WTC11 (cell line): ENCODE measurements around the gene WDR27. TPM values are rescaled to one million over a fixed set of nuclear protein-coding genes. Genes with fewer than 3 reads are reported as not detected.

Source experiments
- ATAC-seq: fragments of 200-7000 bp; cut with Tn5 transposase; 2 replicates; pipeline ENCODE4 v1.10.0; 2021; ENCODE audit warnings: mild to moderate bottlenecking, moderate library complexity
- CTCF ChIA-PET: fragments of 300-600 bp; sonication (Branson Sonifier 250); formaldehyde crosslinking; loops from one replicate; lab custom pipeline; 2021; ENCODE audit warnings: antibody characterized with exemption; lab: Charles Lee
- POLR2A ChIA-PET: fragments of 350-600 bp; sonication (Branson Sonifier 250); formaldehyde crosslinking; loops from one replicate; lab custom pipeline; 2021; ENCODE audit warnings: antibody characterized with exemption; lab: Charles Lee
- DNase-seq: peaks from one replicate; pipeline ENCODE4 v3.0.0; 2021; ENCODE audit warnings: low spot score
- H3K27ac Mint-ChIP-seq: 2 replicates; pipeline ENCODE4 v1.8.0; 2021; ENCODE audit warnings: mixed read lengths
- H3K27me3 Mint-ChIP-seq: 2 replicates; pipeline ENCODE4 v1.8.0; 2021; ENCODE audit warnings: low read depth, mild to moderate bottlenecking, moderate library complexity, mixed read lengths
- H3K36me3 Mint-ChIP-seq: 2 replicates; pipeline ENCODE4 v1.8.0; 2021; ENCODE audit warnings: mixed read lengths
- H3K4me1 Mint-ChIP-seq: 2 replicates; pipeline ENCODE4 v1.8.0; 2022; ENCODE audit warnings: mixed read lengths
- H3K4me3 Mint-ChIP-seq: 2 replicates; pipeline ENCODE4 v1.8.0; 2021; ENCODE audit warnings: mild to moderate bottlenecking, moderate library complexity, mixed read lengths
- H3K9me3 Mint-ChIP-seq: 2 replicates; pipeline ENCODE4 v1.8.0; 2021; ENCODE audit warnings: mixed read lengths
- ATF1 ChIP-seq: sonication (generic); formaldehyde crosslinking; IDR thresholded peaks from 2 replicates; pipeline ENCODE4 v1.8.1; 2023; ENCODE audit warnings: mild to moderate bottlenecking, moderate library complexity, missing genetic modification reagents
- CBFB ChIP-seq: sonication (generic); formaldehyde crosslinking; IDR thresholded peaks from 2 replicates; pipeline ENCODE4 v1.8.1; 2022; ENCODE audit warnings: mild to moderate bottlenecking, low read depth, missing genetic modification reagents
- IRF2 ChIP-seq: sonication (generic); formaldehyde crosslinking; IDR thresholded peaks from 2 replicates; pipeline ENCODE4 v1.8.0; 2022; ENCODE audit warnings: low read depth, missing genetic modification reagents, borderline replicate concordance
- JUN ChIP-seq: sonication (generic); formaldehyde crosslinking; IDR thresholded peaks from 2 replicates; pipeline ENCODE4 v1.8.0; 2023; ENCODE audit warnings: mild to moderate bottlenecking, missing genetic modification reagents
- NR2C2 ChIP-seq: sonication (generic); formaldehyde crosslinking; IDR thresholded peaks from 2 replicates; pipeline ENCODE4 v1.8.0; 2022; ENCODE audit warnings: mild to moderate bottlenecking, missing genetic modification reagents
- NR3C1 ChIP-seq: sonication (generic); formaldehyde crosslinking; conservative IDR thresholded peaks from 2 replicates; pipeline ENCODE4 v1.8.1; 2023; ENCODE audit warnings: low read depth, mild to moderate bottlenecking, missing genetic modification reagents
- OVOL2 ChIP-seq: fragments of 250-450 bp; sonication (Bioruptor Pico); IDR thresholded peaks from 2 replicates; pipeline ENCODE4 v1.9.0; 2021; ENCODE audit warnings: mild to moderate bottlenecking, borderline replicate concordance
- RORB ChIP-seq: fragments of 250-450 bp; sonication (Bioruptor Pico); IDR thresholded peaks from 2 replicates; pipeline ENCODE4 v1.9.0; 2021; ENCODE audit warnings: mild to moderate bottlenecking
- ZNF396 ChIP-seq: fragments of 250-450 bp; sonication (Bioruptor Pico); IDR thresholded peaks from 2 replicates; pipeline ENCODE4 v1.8.0; 2021; ENCODE audit warnings: mild to moderate bottlenecking, moderate library complexity, borderline replicate concordance
- ZNF416 ChIP-seq: fragments of 250-450 bp; sonication (Bioruptor Pico); IDR thresholded peaks from 2 replicates; pipeline ENCODE4 v1.9.0; 2021; ENCODE audit warnings: mild to moderate bottlenecking, inconsistent platforms
- ZNF671 ChIP-seq: fragments of 250-450 bp; sonication (Bioruptor Pico); IDR thresholded peaks from 2 replicates; pipeline ENCODE4 v1.8.0; 2021; ENCODE audit warnings: mild to moderate bottlenecking
- total RNA-seq: library from RNA; stranded (reverse); gene quantifications from 3 replicates; pipeline ENCODE4 v1.2.3, GENCODE V29; 2021
- TF ChIP-seq, protein P1 (sequence below): sonication (generic); formaldehyde crosslinking; IDR thresholded peaks from 2 replicates; pipeline ENCODE4 v1.8.0; 2022; ENCODE audit warnings: mild to moderate bottlenecking, missing genetic modification reagents
- TF ChIP-seq, protein P2 (sequence below): sonication (generic); formaldehyde crosslinking; IDR thresholded peaks from 2 replicates; pipeline ENCODE4 v1.8.0; 2023; ENCODE audit warnings: missing genetic modification reagents
- TF ChIP-seq, protein P3 (sequence below): fragments of 250-450 bp; sonication (Bioruptor Pico); IDR thresholded peaks from 2 replicates; pipeline ENCODE4 v1.8.0; 2021; ENCODE audit warnings: mild to moderate bottlenecking
- TF ChIP-seq, protein P4 (sequence below): sonication (generic); formaldehyde crosslinking; IDR thresholded peaks from 2 replicates; pipeline ENCODE4 v1.8.1; 2023; ENCODE audit warnings: mild to moderate bottlenecking, missing genetic modification reagents, borderline replicate concordance
- TF ChIP-seq, protein P5 (sequence below): sonication (generic); formaldehyde crosslinking; IDR thresholded peaks from 2 replicates; pipeline ENCODE4 v1.8.1; 2023; ENCODE audit warnings: mild to moderate bottlenecking, missing genetic modification reagents

Gene WDR27
- total RNA-seq, 1 experiment from 2014 or later, result 126 TPM

DNA sequence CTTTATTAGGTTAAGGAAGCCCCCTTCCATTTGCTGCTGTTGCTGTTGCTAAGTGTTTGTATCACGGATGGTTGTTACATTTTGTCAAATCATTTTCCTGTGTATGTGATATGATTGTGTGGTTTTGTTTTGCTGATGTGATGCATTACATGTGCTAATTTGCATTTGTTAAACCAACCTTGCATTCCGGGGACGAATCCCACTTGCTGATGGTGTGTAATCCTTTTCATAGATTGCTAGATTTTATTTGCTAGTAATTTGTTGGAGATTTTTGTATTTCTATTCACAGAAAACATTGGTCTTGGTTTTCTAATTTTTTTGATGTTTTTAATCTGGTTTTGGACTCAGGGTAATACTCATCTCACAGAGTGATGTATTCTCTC, 167.8 kb downstream of the WDR27 start:
- Mint-ChIP-seq H3K36me3 (peaks cover 40% of the 10 kb centered on the region), H3K9me3 (peaks cover 48% of the 10 kb centered on the region), H3K27ac (no peak overlapping the region), H3K4me1 (no peaks in the 10 kb centered on the region), H3K27me3 (no peaks in the 10 kb centered on the region), H3K4me3 (no peak overlapping the region)
- CTCF ChIA-PET, result no interaction called here
- ATAC-seq, result no peak
- no peak for DNase-seq
- POLR2A ChIA-PET, result interaction anchor here (0.6 kb wide), 1 partner anchor 52 kb away, joined by 3 read pairs; no protein-coding TSS in a partner anchor
- TF ChIP-seq NR3C1 (CRISPR knock-in tag) (no peak), CBFB (CRISPR knock-in tag) (no peak), ZNF671 (CRISPR knock-in tag) (no peak)
- TF ChIP-seq, protein P1, sequence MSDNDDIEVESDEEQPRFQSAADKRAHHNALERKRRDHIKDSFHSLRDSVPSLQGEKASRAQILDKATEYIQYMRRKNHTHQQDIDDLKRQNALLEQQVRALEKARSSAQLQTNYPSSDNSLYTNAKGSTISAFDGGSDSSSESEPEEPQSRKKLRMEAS, result no peak

DNA sequence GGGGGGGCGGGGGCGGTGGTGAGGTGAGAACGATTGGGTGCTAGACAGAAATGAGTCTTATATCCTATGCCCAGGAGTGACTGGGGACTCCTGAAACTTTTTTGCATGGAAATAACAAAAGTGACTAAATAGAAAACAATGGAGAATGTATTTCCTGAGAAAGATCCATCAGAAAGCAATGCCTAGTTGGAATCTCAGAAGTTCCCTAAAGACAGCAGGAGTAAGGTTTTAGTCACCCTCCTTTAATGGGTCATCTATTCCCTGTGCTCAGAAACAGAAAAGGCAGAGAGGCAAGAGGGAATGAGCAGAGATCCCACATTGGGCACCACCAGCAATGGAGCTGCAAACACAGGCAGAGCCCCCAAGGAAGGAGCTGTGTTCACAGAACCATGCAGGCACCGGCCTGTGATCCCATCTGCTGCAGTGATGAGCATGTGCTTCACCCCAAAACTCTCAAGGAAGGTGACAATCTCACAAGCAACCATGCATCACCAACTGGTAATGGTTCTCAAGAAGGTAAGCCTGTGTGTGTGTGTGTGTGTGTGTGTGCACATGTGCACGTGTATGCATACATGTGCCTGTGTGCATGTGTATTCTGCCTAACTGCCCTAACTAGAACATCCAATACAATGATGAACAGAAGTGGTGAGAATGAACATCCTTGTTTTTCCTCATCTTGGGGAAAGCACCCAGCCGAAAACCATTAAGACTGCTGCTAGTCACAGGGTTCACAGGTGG, 168.4 kb downstream of the WDR27 start:
- H3K4me3 Mint-ChIP-seq, result no peak overlapping the region
- TF ChIP-seq NR2C2 (CRISPR knock-in tag), result no peak
- no peak for TF ChIP-seq RORB
- no peak for TF ChIP-seq OVOL2 (CRISPR knock-in tag)
- TF ChIP-seq ZNF416 (CRISPR knock-in tag), result no peak
- TF ChIP-seq, protein P2, sequence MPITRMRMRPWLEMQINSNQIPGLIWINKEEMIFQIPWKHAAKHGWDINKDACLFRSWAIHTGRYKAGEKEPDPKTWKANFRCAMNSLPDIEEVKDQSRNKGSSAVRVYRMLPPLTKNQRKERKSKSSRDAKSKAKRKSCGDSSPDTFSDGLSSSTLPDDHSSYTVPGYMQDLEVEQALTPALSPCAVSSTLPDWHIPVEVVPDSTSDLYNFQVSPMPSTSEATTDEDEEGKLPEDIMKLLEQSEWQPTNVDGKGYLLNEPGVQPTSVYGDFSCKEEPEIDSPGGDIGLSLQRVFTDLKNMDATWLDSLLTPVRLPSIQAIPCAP (CRISPR knock-in tag), result no peak
- no peak for TF ChIP-seq NR3C1 (CRISPR knock-in tag)
- TF ChIP-seq, protein P3, sequence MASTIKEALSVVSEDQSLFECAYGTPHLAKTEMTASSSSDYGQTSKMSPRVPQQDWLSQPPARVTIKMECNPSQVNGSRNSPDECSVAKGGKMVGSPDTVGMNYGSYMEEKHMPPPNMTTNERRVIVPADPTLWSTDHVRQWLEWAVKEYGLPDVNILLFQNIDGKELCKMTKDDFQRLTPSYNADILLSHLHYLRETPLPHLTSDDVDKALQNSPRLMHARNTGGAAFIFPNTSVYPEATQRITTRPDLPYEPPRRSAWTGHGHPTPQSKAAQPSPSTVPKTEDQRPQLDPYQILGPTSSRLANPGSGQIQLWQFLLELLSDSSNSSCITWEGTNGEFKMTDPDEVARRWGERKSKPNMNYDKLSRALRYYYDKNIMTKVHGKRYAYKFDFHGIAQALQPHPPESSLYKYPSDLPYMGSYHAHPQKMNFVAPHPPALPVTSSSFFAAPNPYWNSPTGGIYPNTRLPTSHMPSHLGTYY (CRISPR knock-in tag), result no peak
- TF ChIP-seq, protein P4, sequence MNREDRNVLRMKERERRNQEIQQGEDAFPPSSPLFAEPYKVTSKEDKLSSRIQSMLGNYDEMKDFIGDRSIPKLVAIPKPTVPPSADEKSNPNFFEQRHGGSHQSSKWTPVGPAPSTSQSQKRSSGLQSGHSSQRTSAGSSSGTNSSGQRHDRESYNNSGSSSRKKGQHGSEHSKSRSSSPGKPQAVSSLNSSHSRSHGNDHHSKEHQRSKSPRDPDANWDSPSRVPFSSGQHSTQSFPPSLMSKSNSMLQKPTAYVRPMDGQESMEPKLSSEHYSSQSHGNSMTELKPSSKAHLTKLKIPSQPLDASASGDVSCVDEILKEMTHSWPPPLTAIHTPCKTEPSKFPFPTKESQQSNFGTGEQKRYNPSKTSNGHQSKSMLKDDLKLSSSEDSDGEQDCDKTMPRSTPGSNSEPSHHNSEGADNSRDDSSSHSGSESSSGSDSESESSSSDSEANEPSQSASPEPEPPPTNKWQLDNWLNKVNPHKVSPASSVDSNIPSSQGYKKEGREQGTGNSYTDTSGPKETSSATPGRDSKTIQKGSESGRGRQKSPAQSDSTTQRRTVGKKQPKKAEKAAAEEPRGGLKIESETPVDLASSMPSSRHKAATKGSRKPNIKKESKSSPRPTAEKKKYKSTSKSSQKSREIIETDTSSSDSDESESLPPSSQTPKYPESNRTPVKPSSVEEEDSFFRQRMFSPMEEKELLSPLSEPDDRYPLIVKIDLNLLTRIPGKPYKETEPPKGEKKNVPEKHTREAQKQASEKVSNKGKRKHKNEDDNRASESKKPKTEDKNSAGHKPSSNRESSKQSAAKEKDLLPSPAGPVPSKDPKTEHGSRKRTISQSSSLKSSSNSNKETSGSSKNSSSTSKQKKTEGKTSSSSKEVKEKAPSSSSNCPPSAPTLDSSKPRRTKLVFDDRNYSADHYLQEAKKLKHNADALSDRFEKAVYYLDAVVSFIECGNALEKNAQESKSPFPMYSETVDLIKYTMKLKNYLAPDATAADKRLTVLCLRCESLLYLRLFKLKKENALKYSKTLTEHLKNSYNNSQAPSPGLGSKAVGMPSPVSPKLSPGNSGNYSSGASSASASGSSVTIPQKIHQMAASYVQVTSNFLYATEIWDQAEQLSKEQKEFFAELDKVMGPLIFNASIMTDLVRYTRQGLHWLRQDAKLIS (CRISPR knock-in tag), result no peak
- TF ChIP-seq ATF1 (CRISPR knock-in tag), result no peak
- no peak for TF ChIP-seq JUN (CRISPR knock-in tag)
- TF ChIP-seq, protein P5, sequence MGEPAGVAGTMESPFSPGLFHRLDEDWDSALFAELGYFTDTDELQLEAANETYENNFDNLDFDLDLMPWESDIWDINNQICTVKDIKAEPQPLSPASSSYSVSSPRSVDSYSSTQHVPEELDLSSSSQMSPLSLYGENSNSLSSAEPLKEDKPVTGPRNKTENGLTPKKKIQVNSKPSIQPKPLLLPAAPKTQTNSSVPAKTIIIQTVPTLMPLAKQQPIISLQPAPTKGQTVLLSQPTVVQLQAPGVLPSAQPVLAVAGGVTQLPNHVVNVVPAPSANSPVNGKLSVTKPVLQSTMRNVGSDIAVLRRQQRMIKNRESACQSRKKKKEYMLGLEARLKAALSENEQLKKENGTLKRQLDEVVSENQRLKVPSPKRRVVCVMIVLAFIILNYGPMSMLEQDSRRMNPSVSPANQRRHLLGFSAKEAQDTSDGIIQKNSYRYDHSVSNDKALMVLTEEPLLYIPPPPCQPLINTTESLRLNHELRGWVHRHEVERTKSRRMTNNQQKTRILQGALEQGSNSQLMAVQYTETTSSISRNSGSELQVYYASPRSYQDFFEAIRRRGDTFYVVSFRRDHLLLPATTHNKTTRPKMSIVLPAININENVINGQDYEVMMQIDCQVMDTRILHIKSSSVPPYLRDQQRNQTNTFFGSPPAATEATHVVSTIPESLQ, result no peak
- no peak for TF ChIP-seq ZNF396 (CRISPR knock-in tag)
- no peak for TF ChIP-seq IRF2
- TF ChIP-seq, all 79 proteins: peak for 0
- DNase-seq, result no peak
- POLR2A ChIA-PET, result no interaction called here
- no peaks in the 10 kb centered on the region for H3K27me3 Mint-ChIP-seq
- ATAC-seq, result no peak
- peaks cover 40% of the 10 kb centered on the region for H3K36me3 Mint-ChIP-seq
- peaks cover 48% of the 10 kb centered on the region for H3K9me3 Mint-ChIP-seq
- no peaks in the 10 kb centered on the region for H3K4me1 Mint-ChIP-seq
- no peak overlapping the region for H3K27ac Mint-ChIP-seq
- CTCF ChIA-PET, result no interaction called here
